ENCODE results near the gene CBX4. TPM values are rescaled to one million over a fixed set of nuclear protein-coding genes. Genes with fewer than 3 reads are reported as not detected.

The CBX4 gene
- total and polyA plus RNA-seq, 2 of the 13 experiments (the other 11 are each of a cell fraction or from before 2014, with no cell fraction given), result 25.8 to 50.8 TPM

GRCh38 chr17:79808763-79809529, 30.3 kb downstream of the CBX4 start (continued):
- TF ChIP-seq NFKB2 (CRISPR knock-in tag; IDR thresholded peaks at IDR 0.05; ENCODE audit: borderline replicate concordance) (no peak), CEBPG (CRISPR knock-in tag; IDR thresholded peaks at IDR 0.05) (peak; percentile 49), MTF1 (CRISPR knock-in tag; IDR thresholded peaks at IDR 0.05) (no peak), ZNF143 (CRISPR knock-in tag; IDR thresholded peaks at IDR 0.05) (no peak), ZSCAN21 (CRISPR knock-in tag; IDR thresholded peaks at IDR 0.05; ENCODE audit: borderline replicate concordance) (peak; percentile 0; the same call in 1 of the 2 replicates), ZNF564 (CRISPR knock-in tag; IDR thresholded peaks at IDR 0.05) (no peak), GABPB1 (CRISPR knock-in tag; IDR thresholded peaks at IDR 0.05) (no peak; the same call in none of the 2 replicates), FOXO1 (CRISPR knock-in tag; IDR thresholded peaks at IDR 0.05) (no peak), NFIC (IDR thresholded peaks at IDR 0.05; ENCODE audit: low read length) (no peak), SP4 (CRISPR knock-in tag; IDR thresholded peaks at IDR 0.05) (peak; percentile 79), FOXJ3 (CRISPR knock-in tag; IDR thresholded peaks at IDR 0.05; ENCODE audit: borderline replicate concordance) (no peak), MEF2D (CRISPR knock-in tag; IDR thresholded peaks at IDR 0.05) (no peak), ZNF572 (CRISPR knock-in tag; IDR thresholded peaks at IDR 0.05) (no peak), TRAFD1 (CRISPR knock-in tag; IDR thresholded peaks at IDR 0.05; ENCODE audit: borderline replicate concordance) (peak; percentile 24; the same call in 1 of the 2 replicates), ZNF329 (CRISPR knock-in tag; IDR thresholded peaks at IDR 0.05; ENCODE audit: low read depth) (no peak), ZNF180 (CRISPR knock-in tag; IDR thresholded peaks at IDR 0.05; ENCODE audit: borderline replicate concordance, low read depth) (no peak), JARID2 (CRISPR knock-in tag; IDR thresholded peaks at IDR 0.05; ENCODE audit: insufficient replicate concordance) (peak; percentile 51), GZF1 (CRISPR knock-in tag; IDR thresholded peaks at IDR 0.05) (peak; percentile 71; the same call in 1 of the 2 replicates), LCORL (IDR thresholded peaks at IDR 0.05) (no peak), LCORL (CRISPR knock-in tag; IDR thresholded peaks at IDR 0.05) (peak; percentile 84), ZNF460 (CRISPR knock-in tag; IDR thresholded peaks at IDR 0.05; ENCODE audit: borderline replicate concordance) (no peak), ZMYM3 (CRISPR knock-in tag; IDR thresholded peaks at IDR 0.05) (no peak), MYPOP (CRISPR knock-in tag; IDR thresholded peaks at IDR 0.05) (no peak), ETV6 (CRISPR knock-in tag; conservative IDR thresholded peaks at IDR 0.05) (0 out of 2 replicates have a peak, but pooled peaks have one; percentile 52)
- TF ChIP-seq, protein P1, sequence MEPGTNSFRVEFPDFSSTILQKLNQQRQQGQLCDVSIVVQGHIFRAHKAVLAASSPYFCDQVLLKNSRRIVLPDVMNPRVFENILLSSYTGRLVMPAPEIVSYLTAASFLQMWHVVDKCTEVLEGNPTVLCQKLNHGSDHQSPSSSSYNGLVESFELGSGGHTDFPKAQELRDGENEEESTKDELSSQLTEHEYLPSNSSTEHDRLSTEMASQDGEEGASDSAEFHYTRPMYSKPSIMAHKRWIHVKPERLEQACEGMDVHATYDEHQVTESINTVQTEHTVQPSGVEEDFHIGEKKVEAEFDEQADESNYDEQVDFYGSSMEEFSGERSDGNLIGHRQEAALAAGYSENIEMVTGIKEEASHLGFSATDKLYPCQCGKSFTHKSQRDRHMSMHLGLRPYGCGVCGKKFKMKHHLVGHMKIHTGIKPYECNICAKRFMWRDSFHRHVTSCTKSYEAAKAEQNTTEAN (CRISPR knock-in tag; conservative IDR thresholded peaks at IDR 0.05), result no peak
- TF ChIP-seq, protein P2, sequence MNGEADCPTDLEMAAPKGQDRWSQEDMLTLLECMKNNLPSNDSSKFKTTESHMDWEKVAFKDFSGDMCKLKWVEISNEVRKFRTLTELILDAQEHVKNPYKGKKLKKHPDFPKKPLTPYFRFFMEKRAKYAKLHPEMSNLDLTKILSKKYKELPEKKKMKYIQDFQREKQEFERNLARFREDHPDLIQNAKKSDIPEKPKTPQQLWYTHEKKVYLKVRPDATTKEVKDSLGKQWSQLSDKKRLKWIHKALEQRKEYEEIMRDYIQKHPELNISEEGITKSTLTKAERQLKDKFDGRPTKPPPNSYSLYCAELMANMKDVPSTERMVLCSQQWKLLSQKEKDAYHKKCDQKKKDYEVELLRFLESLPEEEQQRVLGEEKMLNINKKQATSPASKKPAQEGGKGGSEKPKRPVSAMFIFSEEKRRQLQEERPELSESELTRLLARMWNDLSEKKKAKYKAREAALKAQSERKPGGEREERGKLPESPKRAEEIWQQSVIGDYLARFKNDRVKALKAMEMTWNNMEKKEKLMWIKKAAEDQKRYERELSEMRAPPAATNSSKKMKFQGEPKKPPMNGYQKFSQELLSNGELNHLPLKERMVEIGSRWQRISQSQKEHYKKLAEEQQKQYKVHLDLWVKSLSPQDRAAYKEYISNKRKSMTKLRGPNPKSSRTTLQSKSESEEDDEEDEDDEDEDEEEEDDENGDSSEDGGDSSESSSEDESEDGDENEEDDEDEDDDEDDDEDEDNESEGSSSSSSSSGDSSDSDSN (CRISPR knock-in tag; IDR thresholded peaks at IDR 0.05), result peak; percentile 44; the same call in 1 of the 2 replicates
